ENCODE data around the gene ZFP36L1.

ZFP36L1 gene

GRCh38 chr14:68782091-68782981, 10.5 kb downstream of the ZFP36L1 start:
- H3K36me3 ChIP-seq (ENCODE audit: insufficient read depth, low read length), result peaks cover 1% of the 10 kb centered on the region; the same call in 1 of the 2 replicates
- TF ChIP-seq CTCF (conservative IDR thresholded peaks at IDR 0.05; ENCODE audit: low read length), result no peak; the same call in 1 of the 2 replicates
- no peak for TF ChIP-seq EZH2phosphoT487 (IDR thresholded peaks at IDR 0.05; ENCODE audit: borderline replicate concordance)
- peaks cover 12% of the 10 kb centered on the region for H3F3A ChIP-seq (ENCODE audit: low read depth)
- no peak overlapping the region for H3K4me3 ChIP-seq (ENCODE audit: low read length, poor library complexity, severe bottlenecking)
- H3K9ac ChIP-seq (ENCODE audit: low read depth, low read length, poor library complexity, severe bottlenecking), result peak overlapping the region; percentile 86
- H4K20me1 ChIP-seq (ENCODE audit: insufficient read depth, low read length, poor library complexity, severe bottlenecking), result peaks cover 1% of the 10 kb centered on the region
- H3K9me3 ChIP-seq (ENCODE audit: insufficient read depth, low read depth, low read length), result no peaks in the 10 kb centered on the region
- no peaks in the 10 kb centered on the region for H3K9me2 ChIP-seq (replicated peaks; ENCODE audit: low read depth, low read length)
- H2AFZ ChIP-seq (ENCODE audit: low read length), result no peak overlapping the region
- H3K79me2 ChIP-seq (ENCODE audit: insufficient read depth, low read length), result peaks cover 10% of the 10 kb centered on the region; the same call in 1 of the 2 replicates
- H3K27me3 ChIP-seq (ENCODE audit: insufficient read depth, low read length, poor library complexity, severe bottlenecking), result no peaks in the 10 kb centered on the region
- H3K4me1 ChIP-seq (ENCODE audit: insufficient read depth, low read length, poor library complexity, severe bottlenecking), result peaks cover 64% of the 10 kb centered on the region
- H3K4me2 ChIP-seq (ENCODE audit: low read depth, low read length, poor library complexity, severe bottlenecking), result peak overlapping the region; percentile 96

GRCh38 chr14:68781161-68782021, 11.5 kb downstream of the ZFP36L1 start:
- peaks cover 55% of the 10 kb centered on the region for H3K4me1 ChIP-seq (ENCODE audit: insufficient read depth, low read length, poor library complexity, severe bottlenecking)
- H3K4me3 ChIP-seq (ENCODE audit: low read length, poor library complexity, severe bottlenecking), result peak overlapping the region; percentile 72
- H3K9me3 ChIP-seq (ENCODE audit: insufficient read depth, low read depth, low read length), result no peaks in the 10 kb centered on the region
- H3K36me3 ChIP-seq (ENCODE audit: insufficient read depth, low read length), result no peaks in the 10 kb centered on the region
- no peak for TF ChIP-seq EZH2phosphoT487 (IDR thresholded peaks at IDR 0.05; ENCODE audit: borderline replicate concordance)
- TF ChIP-seq CTCF (conservative IDR thresholded peaks at IDR 0.05; ENCODE audit: low read length), result no peak
- no peaks in the 10 kb centered on the region for H3K27me3 ChIP-seq (ENCODE audit: insufficient read depth, low read length, poor library complexity, severe bottlenecking)
- H3F3A ChIP-seq (ENCODE audit: low read depth), result peaks cover 12% of the 10 kb centered on the region
- H4K20me1 ChIP-seq (ENCODE audit: insufficient read depth, low read length, poor library complexity, severe bottlenecking), result no peaks in the 10 kb centered on the region
- H3K4me2 ChIP-seq (ENCODE audit: low read depth, low read length, poor library complexity, severe bottlenecking), result peak overlapping the region; percentile 96
- H3K79me2 ChIP-seq (ENCODE audit: insufficient read depth, low read length), result peaks cover under 1% of the 10 kb centered on the region; the same call in 1 of the 2 replicates
- H2AFZ ChIP-seq (ENCODE audit: low read length), result no peak overlapping the region
- H3K9me2 ChIP-seq (replicated peaks; ENCODE audit: low read depth, low read length), result no peaks in the 10 kb centered on the region
- H3K9ac ChIP-seq (ENCODE audit: low read depth, low read length, poor library complexity, severe bottlenecking), result peak overlapping the region; percentile 86

GRCh38 chr14:68780358-68781160, 12.3 kb downstream of the ZFP36L1 start:
- no peaks in the 10 kb centered on the region for H3K27me3 ChIP-seq (ENCODE audit: insufficient read depth, low read length, poor library complexity, severe bottlenecking)
- no peaks in the 10 kb centered on the region for H3K9me2 ChIP-seq (replicated peaks; ENCODE audit: low read depth, low read length)
- no peaks in the 10 kb centered on the region for H3K36me3 ChIP-seq (ENCODE audit: insufficient read depth, low read length)
- H3K4me1 ChIP-seq (ENCODE audit: insufficient read depth, low read length, poor library complexity, severe bottlenecking), result peaks cover 50% of the 10 kb centered on the region
- peak overlapping the region; percentile 86 for H3K9ac ChIP-seq (ENCODE audit: low read depth, low read length, poor library complexity, severe bottlenecking)
- no peaks in the 10 kb centered on the region for H3K9me3 ChIP-seq (ENCODE audit: insufficient read depth, low read depth, low read length)
- H3F3A ChIP-seq (ENCODE audit: low read depth), result peaks cover 12% of the 10 kb centered on the region
- H2AFZ ChIP-seq (ENCODE audit: low read length), result no peak overlapping the region
- H3K4me3 ChIP-seq (ENCODE audit: low read length, poor library complexity, severe bottlenecking), result peak overlapping the region; percentile 72
- peak overlapping the region; percentile 96 for H3K4me2 ChIP-seq (ENCODE audit: low read depth, low read length, poor library complexity, severe bottlenecking)
- no peak for TF ChIP-seq CTCF (conservative IDR thresholded peaks at IDR 0.05; ENCODE audit: low read length)
- no peak for TF ChIP-seq EZH2phosphoT487 (IDR thresholded peaks at IDR 0.05; ENCODE audit: borderline replicate concordance)
- H3K79me2 ChIP-seq (ENCODE audit: insufficient read depth, low read length), result no peaks in the 10 kb centered on the region
- H4K20me1 ChIP-seq (ENCODE audit: insufficient read depth, low read length, poor library complexity, severe bottlenecking), result no peaks in the 10 kb centered on the region

Data from Loucy (cell line).